SK-N-MC (cell line): ENCODE measurements around the gene TBC1D28.
"Not testable (repeated sequence)": the region's sequence is repeated elsewhere in the genome, so short reads cannot be mapped to it uniquely, and the experiment has no call there.

Experiments
- EZH2 ChIP-seq: fragments of 200-600 bp; sonication (generic); IDR thresholded peaks from one replicate; pipeline ENCODE4 v1.6.1; 2017; ENCODE audit warnings: antibody characterized with exemption
- FOXP2 ChIP-seq: optimal IDR thresholded peaks from 2 replicates; pipeline ENCODE3; 2011; ENCODE audit warnings: mild to moderate bottlenecking, moderate library complexity; ENCODE audit not compliant: insufficient read depth; ENCODE audit errors: extremely low read length, control extremely low read depth
- POLR2AphosphoS5 ChIP-seq: IDR thresholded peaks from 2 replicates; pipeline ENCODE4 v1.6.1; 2012; ENCODE audit warnings: mild to moderate bottlenecking, low read depth, low read length, borderline replicate concordance

DNA sequence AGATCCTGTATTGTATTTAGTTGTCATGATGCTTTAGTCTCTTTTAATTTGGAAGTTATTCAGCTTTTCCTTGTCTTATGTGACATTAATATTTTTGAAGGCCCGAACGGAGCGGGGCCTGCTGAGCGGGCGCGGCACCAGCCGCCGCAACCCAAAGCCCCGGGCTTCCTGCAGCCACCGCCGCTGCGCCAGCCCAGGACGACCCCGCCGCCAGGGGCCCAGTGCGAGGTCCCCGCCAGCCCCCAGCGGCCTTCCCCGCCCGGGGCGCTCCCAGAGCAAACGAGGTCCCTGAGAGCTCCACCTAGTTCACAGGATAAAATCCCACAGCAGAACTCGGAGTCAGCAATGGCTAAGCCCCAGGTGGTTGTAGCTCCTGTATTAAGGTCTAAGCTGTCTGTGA lies 5.9 kb upstream of the TBC1D28 start:
- not testable (repeated sequence) for TF ChIP-seq POLR2AphosphoS5, EZH2, FOXP2
